ENCODE data around the gene C1QTNF5.

- TF ChIP-seq CTCF (IDR thresholded peaks at IDR 0.05): no peak
- no peak for TF ChIP-seq ZFX (IDR thresholded peaks at IDR 0.05; ENCODE audit: borderline replicate concordance)
These were observed 24.5 kb downstream of the C1QTNF5 start for GRCh38 chr11:119316016-119316728.
